HepG2 (cell line): ENCODE measurements around the gene CLTCL1. TPM values are rescaled to one million over a fixed set of nuclear protein-coding genes. Genes with fewer than 3 reads are reported as not detected.

Experiments
- AFF4 ChIP-seq: sonication (generic); formaldehyde crosslinking; IDR thresholded peaks from 2 replicates; pipeline ENCODE4 v1.4.0; 2020; ENCODE audit warnings: missing genetic modification reagents
- AGO1 ChIP-seq: fragments of 200-400 bp; formaldehyde crosslinking; IDR thresholded peaks from 2 replicates; pipeline ENCODE4 v1.6.1; 2017; ENCODE audit warnings: mild to moderate bottlenecking, low read depth, low read length, moderate library complexity; ENCODE audit not compliant: poor library complexity, severe bottlenecking
- HHEX ChIP-seq: IDR thresholded peaks from 2 replicates; pipeline ENCODE4 v1.6.1; 2016; ENCODE audit warnings: control low read depth
- HNRNPH1 ChIP-seq: fragments of 200-400 bp; formaldehyde crosslinking; optimal IDR thresholded peaks from 2 replicates; pipeline ENCODE3; 2017; ENCODE audit warnings: mild to moderate bottlenecking, low read depth, low read length
- HOXA3 ChIP-seq: sonication (generic); formaldehyde crosslinking; IDR thresholded peaks from 2 replicates; pipeline ENCODE4 v1.5.0; 2020; ENCODE audit warnings: missing genetic modification reagents
- JDP2 ChIP-seq: sonication (generic); formaldehyde crosslinking; IDR thresholded peaks from 2 replicates; pipeline ENCODE4 v1.8.1; 2022; ENCODE audit warnings: missing genetic modification reagents, borderline replicate concordance
- NAIF1 ChIP-seq: sonication (generic); formaldehyde crosslinking; IDR thresholded peaks from 2 replicates; pipeline ENCODE4 v1.5.0; 2020; ENCODE audit warnings: mild to moderate bottlenecking, missing genetic modification reagents, borderline replicate concordance
- RFX5 ChIP-seq: IDR thresholded peaks from 2 replicates; pipeline ENCODE4 v1.6.1; 2011; ENCODE audit warnings: low read depth, low read length, improper control_type of control experiment
- TCF7L2 ChIP-seq: IDR thresholded peaks from 2 replicates; pipeline ENCODE4 v1.6.1; 2011; ENCODE audit warnings: mild to moderate bottlenecking, low read depth, low read length, moderate library complexity
- TOPORS ChIP-seq: sonication (generic); formaldehyde crosslinking; IDR thresholded peaks from 2 replicates; pipeline ENCODE4 v1.8.0; 2023; ENCODE audit warnings: mild to moderate bottlenecking, missing genetic modification reagents
- XBP1 ChIP-seq: sonication (generic); formaldehyde crosslinking; IDR thresholded peaks from 2 replicates; pipeline ENCODE4 v1.5.0; 2020; ENCODE audit warnings: missing genetic modification reagents
- ZBTB3 ChIP-seq: sonication (generic); formaldehyde crosslinking; IDR thresholded peaks from 2 replicates; pipeline ENCODE4 v1.4.0; 2020; ENCODE audit warnings: low read depth, mild to moderate bottlenecking, moderate library complexity, missing genetic modification reagents, borderline replicate concordance
- ZBTB33 ChIP-seq: sonication (generic); formaldehyde crosslinking; IDR thresholded peaks from 2 replicates; pipeline ENCODE4 v1.4.0; 2020; ENCODE audit warnings: missing genetic modification reagents
- ZGPAT ChIP-seq: IDR thresholded peaks from 2 replicates; pipeline ENCODE4 v1.6.1; 2016; ENCODE audit warnings: mild to moderate bottlenecking
- ZNF207 ChIP-seq: fragments of 450-650 bp; IDR thresholded peaks from 2 replicates; pipeline ENCODE4 v1.6.1; 2016; ENCODE audit warnings: antibody characterized with exemption, borderline replicate concordance
- ZNF234 ChIP-seq: sonication (generic); formaldehyde crosslinking; conservative IDR thresholded peaks from 2 replicates; pipeline ENCODE4 v1.5.1; 2020; ENCODE audit warnings: mild to moderate bottlenecking, missing genetic modification reagents
- ZNF264 ChIP-seq: sonication (generic); formaldehyde crosslinking; IDR thresholded peaks from 2 replicates; pipeline ENCODE4 v1.4.0; 2020; ENCODE audit warnings: missing genetic modification reagents
- ZNF547 ChIP-seq: sonication (generic); formaldehyde crosslinking; IDR thresholded peaks from 2 replicates; pipeline ENCODE4 v1.5.1; 2020; ENCODE audit warnings: mild to moderate bottlenecking, missing genetic modification reagents
- ZNF574 ChIP-seq: sonication (generic); formaldehyde crosslinking; IDR thresholded peaks from 2 replicates; pipeline ENCODE4 v1.4.0; 2020; ENCODE audit warnings: missing genetic modification reagents
- ZNF773 ChIP-seq: sonication (generic); formaldehyde crosslinking; IDR thresholded peaks from 2 replicates; pipeline ENCODE4 v1.4.0; 2020; ENCODE audit warnings: missing genetic modification reagents, borderline replicate concordance
- polyA plus RNA-seq, 8 experiments: library from polyadenylated mRNA; depleted of rRNA in 3 of 8; stranded (reverse) in 7 of 8; unstranded in 1 of 8; fragments of >200 nt; fragmentation: Illumina TruSeq in 4 of 8; extraction: Trizol in 4 of 8; gene quantifications; 2 replicates each; pipeline versions ENCODE4 v1.2.1 to v1.2.3, GENCODE V29; 2011 to 2016; ENCODE audit warnings: low read depth in 4 of 8, missing spikeins in 1 of 8, mixed read lengths in 1 of 8; ENCODE audit not compliant: insufficient read depth in 1 of 8
- total RNA-seq, 5 experiments: library from RNA; depleted of rRNA; stranded (reverse); fragments of >200 nt; fragmentation: Illumina TruSeq; extraction: Trizol; gene quantifications; 2 replicates each; pipeline ENCODE4 v1.2.3, GENCODE V29; 2016; ENCODE audit warnings: low read depth in 1 of 5

CLTCL1 gene
- total and polyA plus RNA-seq, 2 of the 13 experiments (the other 11 are each of a cell fraction or from before 2014, with no cell fraction given) = 8.1 to 10.9 TPM

- TF ChIP-seq ZGPAT = 0 out of 2 replicates have a peak, but pooled peaks have one; percentile 31
- TF ChIP-seq ZNF574 = no peak
- TF ChIP-seq ZBTB33 (CRISPR knock-in tag) = peak; percentile 14; the same call in 1 of the 2 replicates
- no peak for TF ChIP-seq ZNF547 (CRISPR knock-in tag)
- no peak for TF ChIP-seq NAIF1
- no peak for TF ChIP-seq ZNF234 (CRISPR knock-in tag)
- no peak for TF ChIP-seq XBP1 (CRISPR knock-in tag)
- TF ChIP-seq RFX5 = no peak
- no peak for TF ChIP-seq ZNF207
- TF ChIP-seq TCF7L2 = no peak
- no peak for TF ChIP-seq HOXA3 (CRISPR knock-in tag)
- no peak for TF ChIP-seq HNRNPH1
- TF ChIP-seq HHEX (CRISPR knock-in tag) = no peak
- no peak for TF ChIP-seq ZNF773 (CRISPR knock-in tag)
- no peak for TF ChIP-seq ZBTB3 (CRISPR knock-in tag)
- no peak for TF ChIP-seq TOPORS
- no peak for TF ChIP-seq AFF4
- no peak for TF ChIP-seq ZNF264 (CRISPR knock-in tag)
- no peak for TF ChIP-seq JDP2 (CRISPR knock-in tag)
- no peak for TF ChIP-seq AGO1
Measured at GRCh38 chr22:19179497-19180048, 111.9 kb downstream of the CLTCL1 start (continued).
